Smooth muscle cell of the brain vasculature (primary cell): ENCODE measurements around the gene PIAS2.
"Not testable (repeated sequence)": the region's sequence is repeated elsewhere in the genome, so short reads cannot be mapped to it uniquely, and the experiment has no call there.

Experiments
- DNase-seq: peaks from one replicate; pipeline ENCODE4 v3.0.0-alpha.2; 2012; ENCODE audit warnings: low read depth, low spot score

PIAS2 gene

DNA sequence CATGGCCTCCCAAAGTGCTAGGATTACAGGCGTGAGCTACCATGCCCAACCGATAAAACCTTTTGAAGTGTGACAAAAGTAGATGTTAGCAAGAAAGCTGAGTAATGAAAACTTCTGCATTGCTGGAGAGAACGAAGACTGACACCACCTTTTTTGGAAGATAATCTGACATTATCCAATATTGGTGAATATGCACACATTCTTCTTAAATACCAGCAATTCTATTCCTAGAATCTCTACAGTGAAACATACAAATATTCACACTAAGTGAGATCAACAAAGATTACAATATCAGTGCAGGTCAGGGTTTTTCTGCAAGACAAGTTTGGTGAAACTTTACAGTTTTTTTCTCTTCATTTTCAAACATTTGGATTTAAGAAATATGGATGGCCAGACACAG, 7.8 kb downstream of the PIAS2 start:
- DNase-seq = no peak

DNA sequence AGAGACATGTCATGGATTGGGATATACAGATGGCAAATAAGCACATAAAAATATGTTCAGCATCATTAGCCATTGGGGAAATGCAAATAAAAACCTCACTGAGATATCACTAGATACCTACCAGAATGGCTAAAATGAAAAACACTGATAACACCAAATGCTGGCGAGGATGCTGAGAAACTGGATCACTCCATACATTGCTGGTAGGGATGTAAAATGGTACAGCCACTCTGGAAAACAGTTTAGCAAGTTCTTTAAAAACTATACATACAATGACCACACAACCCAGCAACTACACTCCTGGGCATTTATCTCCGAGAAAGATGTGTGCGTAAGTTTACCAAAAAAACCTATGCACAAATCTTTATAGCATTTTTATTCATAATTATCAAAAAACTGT, 13.9 kb downstream of the PIAS2 start:
- no peak for DNase-seq

DNA sequence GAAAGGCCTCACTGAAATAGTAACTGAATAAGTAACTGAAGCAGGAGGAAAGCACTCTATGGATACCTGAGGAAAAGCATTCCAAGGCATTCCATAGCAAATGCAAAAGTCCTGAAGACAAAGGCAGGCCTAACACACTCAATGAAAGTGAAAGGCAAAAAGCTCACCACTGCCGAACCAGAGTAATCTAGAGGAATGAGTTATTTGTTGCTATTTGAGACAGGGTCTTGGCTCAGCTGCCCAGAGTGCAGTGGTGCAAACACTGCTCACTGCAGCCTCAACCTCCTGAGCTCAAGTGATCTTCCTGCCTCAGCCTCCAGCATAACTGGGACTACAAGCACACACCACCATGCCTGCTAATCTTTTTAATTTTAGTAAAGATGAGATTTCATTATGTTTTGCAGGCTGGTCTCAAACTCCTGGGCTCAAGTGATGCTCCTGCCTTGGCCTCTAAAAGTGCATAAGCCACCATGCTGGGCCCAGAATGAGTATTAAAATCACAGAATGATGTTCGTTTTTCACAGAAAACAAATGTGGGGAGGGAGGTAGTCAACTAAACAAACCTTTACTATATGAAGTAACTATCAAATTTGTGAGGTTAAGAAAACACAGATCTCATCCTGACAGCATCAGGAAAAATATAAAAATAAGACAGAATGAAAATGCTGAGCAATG, 17.9 kb downstream of the PIAS2 start:
- no peak for DNase-seq

DNA sequence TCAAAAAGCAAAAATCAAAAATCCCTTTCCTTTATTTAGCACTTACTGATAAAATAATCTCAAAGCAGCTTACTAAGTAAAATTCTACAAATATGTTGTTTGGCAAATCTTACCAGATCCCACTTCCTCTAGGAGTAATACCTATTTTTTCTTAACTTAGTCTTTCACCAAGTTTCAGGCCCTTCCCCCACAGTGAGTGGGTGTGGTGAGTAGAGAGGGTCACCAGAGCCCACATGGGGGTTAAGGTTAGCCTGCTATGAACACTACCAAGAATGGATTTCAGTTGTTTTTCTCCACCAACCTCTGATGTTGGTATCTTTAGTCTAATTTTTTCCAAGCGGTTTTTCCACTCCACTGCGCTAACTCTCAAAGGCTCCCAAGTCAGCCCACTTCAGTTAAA, 23.2 kb downstream of the PIAS2 start:
- no peak for DNase-seq

DNA sequence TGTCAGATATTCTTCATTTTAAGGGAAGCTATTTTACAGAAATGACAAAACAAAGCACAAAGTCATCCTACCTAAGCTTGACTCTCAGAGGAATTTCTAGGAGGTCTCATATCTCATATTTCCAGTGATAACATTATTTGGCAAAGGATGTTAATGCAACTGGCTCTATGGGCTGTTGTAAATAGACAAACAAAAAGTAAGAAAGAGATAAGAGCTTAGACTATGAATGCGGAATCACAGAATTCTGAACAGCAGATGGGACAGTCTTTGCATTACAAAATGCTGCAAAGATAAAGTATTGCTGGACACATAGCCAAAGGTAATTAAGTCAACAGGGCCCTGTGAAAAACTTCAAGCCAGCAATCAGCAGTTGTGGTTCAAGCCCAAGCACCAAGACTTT, 23.9 kb downstream of the PIAS2 start:
- no peak for DNase-seq

DNA sequence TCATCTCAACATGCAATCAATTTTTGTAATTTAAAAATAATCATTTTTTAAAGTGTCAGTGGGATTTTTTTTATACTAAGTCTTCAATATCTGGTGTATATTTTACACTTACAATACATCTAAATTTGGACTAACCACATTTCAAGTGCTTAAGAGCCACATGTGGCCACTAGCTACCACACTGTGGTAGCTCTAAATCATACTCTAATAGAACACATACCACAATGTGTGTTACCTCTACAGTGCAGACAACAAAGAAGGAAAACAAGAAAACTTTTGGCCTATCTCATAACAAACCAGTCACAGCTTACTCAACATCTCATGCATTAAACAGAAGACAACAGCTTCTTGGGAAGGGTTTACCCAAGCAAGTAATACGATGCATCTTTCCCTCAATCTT, 24.5 kb downstream of the PIAS2 start:
- no peak for DNase-seq

DNA sequence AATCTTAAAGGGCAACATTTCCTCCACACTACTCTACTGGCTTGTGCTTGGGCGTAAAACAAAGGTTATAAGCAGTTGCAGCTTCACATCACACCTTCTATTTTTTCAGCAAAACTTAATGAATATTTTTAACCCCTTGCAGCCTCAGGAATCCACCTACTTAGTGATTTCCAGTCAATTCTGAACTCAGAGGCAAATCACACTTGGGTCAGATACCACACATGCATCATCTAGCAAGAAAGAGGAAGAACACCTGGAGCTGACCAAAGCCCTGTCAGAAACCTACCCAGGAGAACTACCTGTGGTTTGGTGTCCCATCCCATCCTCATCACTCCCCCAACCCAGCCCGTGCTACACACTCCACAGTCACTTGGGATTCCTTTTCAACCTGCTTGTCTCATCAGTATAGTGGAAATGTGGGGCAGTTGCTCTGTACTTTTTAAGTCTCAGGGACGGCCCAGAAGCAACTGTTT, 25.5 kb downstream of the PIAS2 start:
- no peak for DNase-seq

DNA sequence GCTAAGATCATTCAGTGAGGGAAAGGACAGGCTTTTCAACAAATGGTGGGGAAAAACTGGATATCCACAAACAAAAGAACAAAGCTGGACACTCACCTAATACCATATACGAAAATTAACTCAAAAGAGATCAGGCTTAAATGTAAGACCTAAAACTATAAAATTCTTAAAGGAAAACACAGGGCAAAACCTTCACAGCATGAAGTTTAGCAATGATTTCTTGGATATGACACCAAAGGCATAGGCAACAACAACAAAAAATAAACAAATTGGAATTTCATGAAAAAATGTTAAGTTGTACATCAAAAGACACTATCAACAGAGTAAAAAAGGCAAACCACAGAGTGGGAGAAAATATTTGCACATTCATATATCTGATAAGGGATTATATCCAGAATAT, 28.3 kb downstream of the PIAS2 start:
- no peak for DNase-seq

DNA sequence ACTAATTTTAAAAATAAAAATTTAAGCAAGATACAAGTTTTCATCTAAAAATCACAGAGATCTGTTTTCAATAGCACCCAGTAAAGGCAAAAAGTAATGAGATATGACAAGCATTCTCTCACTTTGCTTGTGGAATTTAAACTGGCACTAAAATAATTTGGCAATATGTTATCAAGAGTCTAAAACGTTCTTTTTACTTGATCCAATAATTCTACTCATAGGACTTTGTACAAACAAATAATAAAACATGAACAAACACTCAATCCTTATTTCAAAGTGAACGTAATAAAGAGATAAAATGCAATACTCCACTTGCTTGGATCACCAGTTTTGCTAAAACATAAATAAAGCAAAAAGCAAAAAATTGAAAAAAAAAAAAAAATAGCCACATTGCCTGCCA, 30.4 kb downstream of the PIAS2 start:
- DNase-seq = no peak

DNA sequence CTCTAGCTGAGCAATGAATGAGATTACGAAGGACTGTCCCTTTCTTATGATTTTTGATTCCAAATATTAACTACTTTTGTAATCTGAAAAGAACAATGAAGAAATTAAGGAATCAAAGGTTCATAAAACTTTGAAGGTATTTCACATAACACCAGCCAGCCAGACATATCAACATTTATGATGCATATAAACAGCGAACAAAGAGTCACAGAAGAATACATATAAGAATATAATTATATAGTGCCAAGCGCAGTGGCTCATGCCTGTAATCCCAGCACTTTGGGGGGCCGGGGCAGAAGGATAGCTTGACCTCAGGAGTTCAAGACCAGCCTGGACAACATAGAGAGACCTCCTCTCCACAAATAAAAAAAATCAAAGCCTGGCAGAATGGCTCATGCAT, 34.1 kb downstream of the PIAS2 start:
- no peak for DNase-seq

DNA sequence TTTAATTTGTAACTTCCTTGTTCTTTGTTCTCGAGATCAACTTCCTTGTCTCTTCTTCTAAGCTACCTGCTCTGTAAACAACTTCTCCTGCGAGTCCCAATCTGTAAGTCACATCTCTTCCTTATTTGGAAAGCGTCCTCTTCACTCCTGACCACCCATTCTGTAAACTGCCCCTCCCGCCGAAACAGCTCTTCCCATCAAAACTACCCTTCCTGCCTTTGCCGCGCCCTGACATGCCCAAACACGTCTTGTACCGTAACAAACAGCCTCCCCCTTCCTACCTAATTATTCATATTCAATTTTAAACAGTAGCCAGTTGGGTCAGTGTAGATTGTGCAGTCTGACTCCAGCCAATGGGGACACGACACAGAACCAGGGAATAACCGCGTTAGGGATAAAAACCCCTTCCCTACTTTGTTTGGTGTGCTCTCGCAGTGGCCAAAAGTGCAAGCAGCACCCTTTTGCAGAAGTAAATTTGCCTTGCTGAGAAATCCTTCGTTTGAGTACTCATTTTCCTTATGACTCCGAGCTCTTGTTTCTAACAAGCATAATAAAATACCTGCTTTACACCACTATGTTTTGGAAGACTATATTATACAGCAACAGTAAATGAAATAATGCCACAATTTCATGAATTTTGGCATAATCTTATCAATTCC, 39.8 kb downstream of the PIAS2 start:
- no peak for DNase-seq

DNA sequence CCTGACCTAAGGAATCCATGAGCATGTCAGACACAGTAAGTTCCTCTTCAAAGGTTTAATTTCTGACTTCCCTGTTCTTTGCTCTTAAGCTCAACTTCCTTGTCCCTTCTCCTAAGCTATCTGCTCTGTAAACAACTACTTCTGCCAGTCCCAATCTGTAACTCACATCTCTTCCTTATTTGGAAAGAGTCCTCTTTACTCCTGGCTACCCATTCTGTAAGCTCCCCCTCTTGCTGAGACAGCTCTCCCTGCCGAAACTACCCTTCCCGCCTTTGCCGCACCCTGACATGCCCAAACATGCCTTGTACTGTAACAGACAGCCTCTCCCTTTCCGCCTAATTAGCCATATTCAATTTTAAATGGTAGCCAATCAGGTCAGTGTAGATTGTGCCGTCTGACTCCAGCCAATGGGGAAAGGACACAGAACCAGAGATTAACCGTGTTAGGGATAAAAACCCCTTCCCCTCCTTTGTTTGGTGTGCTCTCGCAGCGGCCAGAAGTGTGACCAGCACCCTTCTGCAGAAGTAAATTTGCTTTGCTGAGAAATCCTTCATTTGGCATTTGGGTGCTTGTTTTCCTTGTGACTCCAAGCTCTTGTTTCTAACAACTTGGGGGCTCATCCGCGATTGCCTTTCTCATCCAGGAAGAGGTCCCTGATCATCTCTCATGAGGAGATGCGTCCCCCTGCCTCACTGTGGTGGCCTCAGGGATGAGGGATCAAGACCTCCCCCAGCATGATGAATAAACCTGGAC, 49.0 kb downstream of the PIAS2 start:
- DNase-seq = no peak

DNA sequence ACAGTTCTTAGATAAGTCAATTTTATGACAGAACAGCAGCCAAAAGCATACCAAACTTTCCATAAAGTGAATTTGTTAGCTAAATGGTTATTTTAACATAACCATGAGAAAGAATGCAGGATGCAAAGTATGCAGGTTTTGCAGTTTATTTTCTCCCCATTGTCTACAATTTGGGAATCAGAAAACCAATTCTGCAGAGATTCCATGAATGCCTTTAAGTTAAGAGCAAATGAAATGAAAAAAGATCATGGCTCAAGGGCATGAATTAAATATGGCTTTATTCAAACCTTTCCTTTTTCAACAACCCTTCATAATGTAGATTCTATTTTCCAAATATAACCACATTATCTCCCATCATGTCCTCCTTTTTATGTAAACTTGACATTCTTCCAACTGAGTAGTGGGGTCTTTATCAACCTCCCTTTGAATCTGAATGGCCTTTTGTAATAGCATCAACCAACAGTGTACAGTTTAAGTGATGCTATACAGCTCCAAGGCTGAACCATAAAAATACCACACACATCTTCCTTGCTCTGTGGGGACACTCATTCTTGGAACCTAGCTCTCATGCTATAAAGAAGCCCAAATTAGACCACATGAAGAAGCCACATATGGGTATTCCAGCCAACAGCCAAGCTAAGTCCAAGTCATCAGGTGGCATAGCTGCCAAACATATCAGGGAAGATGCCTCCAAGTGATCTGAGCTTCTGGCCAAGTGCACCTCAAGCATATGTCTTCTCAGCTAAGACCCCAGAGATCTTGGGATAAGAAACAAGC, 49.8 kb downstream of the PIAS2 start:
- no peak for DNase-seq

DNA sequence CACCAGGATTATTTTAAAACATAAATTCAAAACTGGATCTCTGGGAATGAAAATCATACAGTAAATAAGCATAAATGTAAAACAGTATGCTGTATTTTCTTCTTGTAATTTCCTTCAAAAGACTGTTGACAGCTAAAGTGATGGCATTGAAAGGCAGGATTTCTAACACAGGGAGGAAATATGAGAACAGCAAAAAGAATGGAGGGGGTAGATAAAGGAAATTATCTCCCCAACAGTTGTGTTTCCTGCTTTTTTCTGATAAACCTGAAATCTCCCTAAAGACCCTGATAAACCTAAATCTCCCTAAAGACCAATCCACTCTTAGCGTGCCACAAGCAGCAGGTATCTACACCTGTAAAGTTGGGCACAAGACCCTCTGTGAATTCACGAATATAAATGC, 50.8 kb downstream of the PIAS2 start:
- DNase-seq = no peak

DNA sequence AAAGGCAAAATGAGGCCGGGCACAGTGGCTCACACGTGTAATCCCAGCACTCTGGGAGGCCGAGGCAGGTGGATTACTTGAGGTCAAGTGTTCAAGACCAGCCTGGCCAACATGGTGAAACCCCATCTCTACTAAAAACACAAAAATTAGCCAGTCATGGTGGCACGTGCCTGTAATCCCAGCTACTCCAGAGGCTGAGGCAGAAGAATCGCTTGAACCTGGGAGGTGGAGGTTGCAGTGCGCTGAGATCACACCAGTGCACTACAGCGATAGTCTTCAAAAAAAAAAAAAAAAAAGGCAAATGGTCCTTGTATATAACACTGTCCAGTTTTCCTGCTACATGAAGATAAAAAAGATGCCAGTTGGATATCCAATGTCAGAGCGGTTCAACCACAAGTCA, 52.1 kb downstream of the PIAS2 start:
- DNase-seq = not testable (repeated sequence)

DNA sequence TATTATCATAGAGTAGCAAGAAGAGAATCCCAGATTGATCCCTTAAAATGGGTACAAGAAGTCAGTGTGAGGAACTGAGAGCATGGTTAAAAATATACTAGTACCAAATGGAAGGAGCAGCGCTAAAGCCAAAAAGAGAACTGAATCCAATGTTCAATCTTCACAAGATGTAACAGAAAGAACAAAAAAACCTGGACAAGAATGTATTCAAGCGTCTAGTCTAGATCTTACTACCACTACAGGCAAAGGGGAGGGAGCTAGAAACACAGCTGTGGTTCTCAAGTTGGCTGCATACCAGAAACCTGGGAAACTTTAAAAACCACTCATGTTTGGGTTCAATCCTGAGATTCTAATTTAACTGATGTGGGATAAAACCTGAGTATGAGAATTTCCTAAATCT, 57.5 kb downstream of the PIAS2 start:
- DNase-seq = no peak

DNA sequence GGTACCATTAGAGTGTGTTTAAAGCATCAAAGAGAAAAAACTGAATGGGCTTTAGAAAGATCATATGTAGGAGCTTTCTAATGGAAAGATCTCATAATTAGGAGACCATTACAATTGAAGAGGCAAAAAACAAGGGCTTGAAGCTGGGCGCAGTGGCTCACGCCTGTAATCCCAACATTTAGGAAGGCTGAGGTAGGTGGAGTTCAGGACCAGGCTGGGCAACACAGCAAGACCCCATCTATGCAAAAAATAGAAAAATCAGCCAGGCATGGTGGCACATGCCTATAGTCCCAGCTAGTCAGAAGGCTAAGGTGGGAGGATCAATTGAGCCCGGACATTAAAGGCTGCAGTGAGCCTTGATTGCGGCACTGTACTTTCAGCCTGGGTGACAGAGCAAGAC, 59.0 kb downstream of the PIAS2 start:
- DNase-seq = no peak

DNA sequence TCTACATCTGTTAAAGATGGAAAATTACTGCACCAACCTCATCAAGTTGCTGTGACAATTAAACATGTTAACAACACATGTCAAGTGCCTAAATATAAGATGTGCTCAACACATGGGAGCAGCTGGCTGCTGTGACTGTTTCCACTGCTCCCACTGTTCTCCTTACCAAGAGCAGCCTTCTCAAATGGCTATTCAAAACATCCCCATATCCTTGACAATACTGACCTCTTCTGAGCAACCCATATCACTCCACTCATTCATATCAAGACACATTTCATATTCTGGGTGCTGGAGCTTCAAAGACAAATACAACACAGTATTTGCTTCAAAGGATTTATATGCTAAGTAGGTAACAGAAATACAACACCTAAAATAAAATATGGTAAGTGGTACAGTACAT, 60.3 kb downstream of the PIAS2 start:
- DNase-seq = no peak

DNA sequence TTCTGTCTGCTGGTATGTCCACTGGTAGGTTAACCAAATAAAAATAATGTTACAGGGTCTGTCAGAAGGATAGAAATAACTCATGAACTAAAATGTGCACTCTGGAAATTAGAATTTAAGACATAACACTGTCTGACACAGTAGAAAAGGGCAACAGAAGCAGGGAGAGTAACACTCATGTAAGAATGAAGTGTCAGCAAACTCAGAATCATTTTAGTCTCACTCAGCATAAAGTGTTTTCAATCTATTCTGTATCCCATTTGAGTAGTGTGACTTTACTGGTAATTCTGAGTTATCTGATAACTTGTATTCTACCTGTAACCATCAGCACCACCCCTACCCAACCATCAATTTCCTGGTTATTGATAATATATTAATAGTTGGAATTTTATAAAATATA, 68.3 kb downstream of the PIAS2 start:
- DNase-seq = no peak

DNA sequence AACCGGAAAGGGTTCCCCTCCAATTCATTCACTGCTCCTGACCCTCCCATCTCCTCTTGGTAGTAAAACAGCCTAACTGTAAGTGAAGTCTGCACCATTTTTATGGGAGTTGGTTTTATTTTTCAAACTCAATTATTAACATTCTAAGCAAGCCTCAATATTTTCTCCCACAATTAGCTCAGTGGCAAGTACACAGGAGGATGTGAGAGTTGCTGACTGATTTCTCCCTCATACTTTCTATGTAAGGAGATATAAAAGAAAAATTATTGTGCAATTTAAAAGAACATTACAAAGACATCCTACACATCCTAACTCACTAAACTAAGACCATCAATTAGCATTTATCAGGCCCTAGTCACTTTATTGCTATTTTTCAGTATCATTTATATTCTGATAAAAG, 73.9 kb downstream of the PIAS2 start:
- no peak for DNase-seq

DNA sequence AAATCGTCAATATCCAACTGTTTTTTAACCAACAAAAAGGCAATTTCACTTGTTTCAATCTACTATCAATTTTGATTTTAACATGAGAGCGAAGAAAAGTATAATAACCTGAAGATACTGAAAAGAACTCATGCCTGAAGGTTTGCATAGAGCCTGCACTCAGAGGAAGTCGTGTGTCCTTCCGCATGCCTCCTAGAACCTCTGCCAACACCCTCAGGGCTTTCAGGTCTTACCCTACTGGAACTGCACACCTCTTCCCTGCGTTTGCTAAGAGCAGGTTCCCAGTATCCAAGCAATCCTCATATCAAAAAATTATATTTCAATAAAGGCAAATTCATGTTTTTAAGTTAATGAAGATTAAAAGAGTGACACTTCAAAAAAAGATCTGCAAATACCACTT, 74.7 kb downstream of the PIAS2 start:
- no peak for DNase-seq

DNA sequence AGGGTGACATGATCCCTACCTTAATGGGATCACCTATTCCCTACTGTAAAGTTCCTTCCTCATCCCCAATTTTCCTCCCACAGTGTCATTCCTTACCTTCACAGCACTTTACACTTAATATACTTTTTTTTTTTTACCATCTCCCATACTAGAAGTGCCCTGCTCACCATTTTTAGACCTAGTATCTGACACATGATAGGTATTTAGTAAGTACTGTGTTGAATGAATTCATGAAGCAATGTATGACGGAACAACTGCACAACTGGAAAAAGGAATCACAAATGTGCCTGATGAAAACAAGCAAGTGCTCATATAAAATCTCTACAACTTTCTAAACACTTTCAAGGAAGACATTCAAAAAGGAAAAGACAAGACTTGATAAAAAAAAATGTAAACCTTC, 83.4 kb downstream of the PIAS2 start:
- no peak for DNase-seq
